HepG2 (cell line): Measurements from ENCODE around the gene FIZ1. TPM values are rescaled to one million over a fixed set of nuclear protein-coding genes. Genes with fewer than 3 reads are reported as not detected.

Experiments used
- ATM ChIP-seq: fragments of 450-650 bp; IDR thresholded peaks from 2 replicates; pipeline ENCODE4 v1.7.1; 2017; ENCODE audit warnings: mild to moderate bottlenecking, borderline replicate concordance
- BCL6 ChIP-seq: IDR thresholded peaks from 2 replicates; pipeline ENCODE4 v1.6.1; 2016; ENCODE audit warnings: missing genetic modification reagents, missing compliant biosample characterization
- CHD2 ChIP-seq: IDR thresholded peaks from 2 replicates; pipeline ENCODE4 v1.6.1; 2011; ENCODE audit warnings: low read depth, low read length, improper control_type of control experiment
- CREB1 ChIP-seq, 2 experiments: fragments of 450-650 bp in 1 of 2; IDR thresholded peaks; 2 replicates each; pipeline ENCODE4 v1.6.1; 2016 to 2017; ENCODE audit warnings: control low read depth in 1 of 2, mild to moderate bottlenecking in 1 of 2, missing compliant biosample characterization in 1 of 2, missing genetic modification characterization in 1 of 2
- GPBP1L1 ChIP-seq: sonication (generic); formaldehyde crosslinking; IDR thresholded peaks from 2 replicates; pipeline ENCODE4 v1.5.0; 2020; ENCODE audit warnings: mild to moderate bottlenecking, missing genetic modification reagents
- HNF1B ChIP-seq: sonication (generic); formaldehyde crosslinking; IDR thresholded peaks from 2 replicates; pipeline ENCODE4 v1.5.1; 2020; ENCODE audit warnings: mild to moderate bottlenecking, moderate library complexity, missing genetic modification reagents
- MED1 ChIP-seq: sonication (generic); formaldehyde crosslinking; IDR thresholded peaks from 2 replicates; pipeline ENCODE4 v1.4.0; 2020; ENCODE audit warnings: missing genetic modification reagents
- PTBP1 ChIP-seq: fragments of 200-400 bp; formaldehyde crosslinking; IDR thresholded peaks from 2 replicates; pipeline ENCODE4 v1.6.1; 2018; ENCODE audit warnings: low read length, low read depth; ENCODE audit not compliant: poor library complexity, severe bottlenecking
- RFX1 ChIP-seq: fragments of 450-650 bp; IDR thresholded peaks from 2 replicates; pipeline ENCODE4 v1.6.1; 2017
- SMARCC2 ChIP-seq: fragments of 450-650 bp; IDR thresholded peaks from 2 replicates; pipeline ENCODE4 v1.6.1; 2017; ENCODE audit warnings: antibody characterized with exemption, mild to moderate bottlenecking
- SP2 ChIP-seq: sonication (generic); formaldehyde crosslinking; IDR thresholded peaks from 2 replicates; pipeline ENCODE4 v1.5.1; 2020; ENCODE audit warnings: mild to moderate bottlenecking, missing genetic modification reagents
- TBL1XR1 ChIP-seq: fragments of 150-350 bp; IDR thresholded peaks from 2 replicates; pipeline ENCODE4 v1.6.1; 2014; ENCODE audit warnings: borderline replicate concordance, low read length; ENCODE audit not compliant: partially characterized antibody
- TCF7 ChIP-seq: sonication (generic); IDR thresholded peaks from 2 replicates; pipeline ENCODE4 v1.6.1; 2016; ENCODE audit warnings: antibody characterized with exemption, low read depth
- TERF1 ChIP-seq: sonication (generic); formaldehyde crosslinking; IDR thresholded peaks from 2 replicates; pipeline ENCODE4 v1.8.0; 2022; ENCODE audit warnings: mild to moderate bottlenecking, missing genetic modification reagents, moderate library complexity
- TOE1 ChIP-seq: sonication (generic); formaldehyde crosslinking; IDR thresholded peaks from 2 replicates; pipeline ENCODE4 v1.4.0; 2020; ENCODE audit warnings: mild to moderate bottlenecking, missing genetic modification reagents
- TSC22D2 ChIP-seq: sonication (generic); formaldehyde crosslinking; IDR thresholded peaks from 2 replicates; pipeline ENCODE4 v1.5.1; 2020; ENCODE audit warnings: missing genetic modification reagents, mild to moderate bottlenecking, borderline replicate concordance
- USF2 ChIP-seq, 2 experiments: sonication (generic) in 1 of 2; formaldehyde crosslinking in 1 of 2; IDR thresholded peaks; 2 replicates each; pipeline versions ENCODE4 v1.5.1 to v1.6.1; 2011 to 2020; ENCODE audit warnings: borderline replicate concordance in 1 of 2, low read depth in 1 of 2, low read length in 1 of 2, mild to moderate bottlenecking in 1 of 2, missing genetic modification reagents in 1 of 2, moderate library complexity in 1 of 2
- ZBTB7A ChIP-seq: sonication (generic); formaldehyde crosslinking; IDR thresholded peaks from 2 replicates; pipeline ENCODE4 v1.8.0; 2022; ENCODE audit warnings: mild to moderate bottlenecking, missing genetic modification reagents
- ZFP36L2 ChIP-seq: sonication (generic); formaldehyde crosslinking; IDR thresholded peaks from 2 replicates; pipeline ENCODE4 v1.4.0; 2020; ENCODE audit warnings: missing genetic modification reagents
- ZNF20 ChIP-seq: sonication (generic); formaldehyde crosslinking; IDR thresholded peaks from 2 replicates; pipeline ENCODE4 v1.4.0; 2020; ENCODE audit warnings: mild to moderate bottlenecking, moderate library complexity, missing genetic modification reagents
- ZNF235 ChIP-seq: sonication (generic); formaldehyde crosslinking; IDR thresholded peaks from 2 replicates; pipeline ENCODE4 v1.8.1; 2023; ENCODE audit warnings: mild to moderate bottlenecking, missing genetic modification reagents, borderline replicate concordance
- ZNF274 ChIP-seq: sonication (generic); formaldehyde crosslinking; IDR thresholded peaks from 2 replicates; pipeline ENCODE4 v1.5.1; 2020; ENCODE audit warnings: mild to moderate bottlenecking, missing genetic modification reagents
- ZNF501 ChIP-seq: sonication (generic); formaldehyde crosslinking; IDR thresholded peaks from 2 replicates; pipeline ENCODE4 v1.5.1; 2020; ENCODE audit warnings: mild to moderate bottlenecking, moderate library complexity, missing genetic modification reagents
- ZNF776 ChIP-seq: sonication (generic); formaldehyde crosslinking; IDR thresholded peaks from 2 replicates; pipeline ENCODE4 v1.4.0; 2020; ENCODE audit warnings: mild to moderate bottlenecking, missing genetic modification reagents
- ZSCAN30 ChIP-seq: sonication (generic); formaldehyde crosslinking; IDR thresholded peaks from 2 replicates; pipeline ENCODE4 v1.5.0; 2020; ENCODE audit warnings: mild to moderate bottlenecking, missing genetic modification reagents
- polyA plus RNA-seq, 8 experiments: library from polyadenylated mRNA; depleted of rRNA in 3 of 8; stranded (reverse) in 7 of 8; unstranded in 1 of 8; fragments of >200 nt; fragmentation: Illumina TruSeq in 4 of 8; extraction: Trizol in 4 of 8; gene quantifications; 2 replicates each; pipeline versions ENCODE4 v1.2.1 to v1.2.3, GENCODE V29; 2011 to 2016; ENCODE audit warnings: low read depth in 4 of 8, missing spikeins in 1 of 8, mixed read lengths in 1 of 8; ENCODE audit not compliant: insufficient read depth in 1 of 8
- total RNA-seq, 5 experiments: library from RNA; depleted of rRNA; stranded (reverse); fragments of >200 nt; fragmentation: Illumina TruSeq; extraction: Trizol; gene quantifications; 2 replicates each; pipeline ENCODE4 v1.2.3, GENCODE V29; 2016; ENCODE audit warnings: low read depth in 1 of 5

Gene FIZ1
- total and polyA plus RNA-seq, 2 of the 13 experiments (the other 11 are each of a cell fraction or from before 2014, with no cell fraction given): 3.6 to 5.9 TPM

- no peak for TF ChIP-seq ZNF274
- no peak for TF ChIP-seq ZNF20 (CRISPR knock-in tag)
- TF ChIP-seq TOE1 (CRISPR knock-in tag): no peak
- TF ChIP-seq SMARCC2: no peak
- TF ChIP-seq USF2 (IDR thresholded peaks at IDR 0.05; ENCODE audit: low read depth, low read length): no peak
- TF ChIP-seq USF2 (CRISPR knock-in tag; IDR thresholded peaks at IDR 0.05; ENCODE audit: borderline replicate concordance): no peak
- TF ChIP-seq ZNF501 (CRISPR knock-in tag): peak; percentile 56; the same call in 1 of the 2 replicates
- 0 out of 2 replicates have a peak, but pooled peaks have one; percentile 28 for TF ChIP-seq ZBTB7A (CRISPR knock-in tag)
- no peak for TF ChIP-seq CREB1 (IDR thresholded peaks at IDR 0.05)
- peak; percentile 44; the same call in 1 of the 2 replicates for TF ChIP-seq CREB1 (CRISPR knock-in tag; IDR thresholded peaks at IDR 0.05)
- TF ChIP-seq SP2 (CRISPR knock-in tag): no peak
- TF ChIP-seq TSC22D2 (CRISPR knock-in tag): no peak
- no peak for TF ChIP-seq MED1 (CRISPR knock-in tag)
- TF ChIP-seq ZNF235 (CRISPR knock-in tag): no peak
- TF ChIP-seq TBL1XR1: no peak
- TF ChIP-seq TCF7: no peak
- no peak for TF ChIP-seq ZNF776 (CRISPR knock-in tag)
- TF ChIP-seq PTBP1: no peak
- no peak for TF ChIP-seq TERF1
- TF ChIP-seq CHD2: peak; percentile 90
- TF ChIP-seq BCL6 (CRISPR knock-in tag): 0 out of 2 replicates have a peak, but pooled peaks have one; percentile 17
- no peak for TF ChIP-seq HNF1B
- TF ChIP-seq ZFP36L2 (CRISPR knock-in tag): no peak
- no peak for TF ChIP-seq ATM
- TF ChIP-seq ZSCAN30 (CRISPR knock-in tag): no peak
- peak; percentile 88 for TF ChIP-seq RFX1
- TF ChIP-seq GPBP1L1 (CRISPR knock-in tag): no peak
These were observed 12.2 kb downstream of the FIZ1 start (continued) for GRCh38 chr19:55586976-55587668.
